Measurements from ENCODE around the gene MLF2.

DNA sequence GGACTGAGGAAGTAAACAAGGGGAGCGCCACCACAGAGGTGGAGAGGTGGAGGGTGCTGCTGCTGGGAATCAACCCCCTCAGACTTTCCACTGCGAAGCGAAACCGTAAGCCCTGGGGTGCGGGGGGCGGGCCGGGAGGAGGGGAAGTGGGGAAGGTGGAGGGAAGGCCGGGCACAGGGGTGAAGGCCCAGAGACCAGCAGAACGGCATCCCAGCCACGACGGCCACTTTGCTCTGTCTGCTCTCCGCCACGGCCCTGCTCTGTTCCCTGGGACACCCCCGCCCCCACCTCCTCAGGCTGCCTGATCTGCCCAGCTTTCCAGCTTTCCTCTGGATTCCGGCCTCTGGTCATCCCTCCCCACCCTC lies 19.4 kb upstream of the MLF2 start, which contains the start of gene LAG3:
- TF ChIP-seq, protein P1, sequence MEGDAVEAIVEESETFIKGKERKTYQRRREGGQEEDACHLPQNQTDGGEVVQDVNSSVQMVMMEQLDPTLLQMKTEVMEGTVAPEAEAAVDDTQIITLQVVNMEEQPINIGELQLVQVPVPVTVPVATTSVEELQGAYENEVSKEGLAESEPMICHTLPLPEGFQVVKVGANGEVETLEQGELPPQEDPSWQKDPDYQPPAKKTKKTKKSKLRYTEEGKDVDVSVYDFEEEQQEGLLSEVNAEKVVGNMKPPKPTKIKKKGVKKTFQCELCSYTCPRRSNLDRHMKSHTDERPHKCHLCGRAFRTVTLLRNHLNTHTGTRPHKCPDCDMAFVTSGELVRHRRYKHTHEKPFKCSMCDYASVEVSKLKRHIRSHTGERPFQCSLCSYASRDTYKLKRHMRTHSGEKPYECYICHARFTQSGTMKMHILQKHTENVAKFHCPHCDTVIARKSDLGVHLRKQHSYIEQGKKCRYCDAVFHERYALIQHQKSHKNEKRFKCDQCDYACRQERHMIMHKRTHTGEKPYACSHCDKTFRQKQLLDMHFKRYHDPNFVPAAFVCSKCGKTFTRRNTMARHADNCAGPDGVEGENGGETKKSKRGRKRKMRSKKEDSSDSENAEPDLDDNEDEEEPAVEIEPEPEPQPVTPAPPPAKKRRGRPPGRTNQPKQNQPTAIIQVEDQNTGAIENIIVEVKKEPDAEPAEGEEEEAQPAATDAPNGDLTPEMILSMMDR (conservative IDR thresholded peaks at IDR 0.05; ENCODE audit: low read length), result no peak
- TF ChIP-seq EZH2phosphoT487 (IDR thresholded peaks at IDR 0.05; ENCODE audit: borderline replicate concordance, low read depth, low read length), result no peak

Measured in OCI-LY7 (cell line).